ENCODE results near the gene MTUS2.

GRCh38 chr13:29266756-29267733, 446.9 kb downstream of the MTUS2 start:
- no peak for TF ChIP-seq CTCF (conservative IDR thresholded peaks at IDR 0.05; ENCODE audit: low read depth, low read length)
- no peak for TF ChIP-seq EZH2 (IDR thresholded peaks at IDR 0.05; ENCODE audit: borderline replicate concordance, low read depth, low read length, poor library complexity, severe bottlenecking)
